Prostate gland (tissue), 2 donors: ENCODE data around the gene EEF1B2.

ENCODE experiments used
- POLR2A ChIP-seq: fragments of 450-650 bp; IDR thresholded peaks from one replicate; pipeline ENCODE4 v1.6.1; 2016; ENCODE audit warnings: antibody characterized with exemption, mild to moderate bottlenecking
- TF ChIP-seq, protein P1 (sequence below), 4 experiments: fragments of 200-600 bp in 2 of 4; fragments of 450-650 bp in 2 of 4; sonication (generic) in 2 of 4; IDR thresholded peaks; 1 replicate in 3 of 4; 2 replicates in 1 of 4; pipeline ENCODE4 v1.5.1; 2016 to 2019; ENCODE audit warnings: antibody characterized with exemption in 4 of 4, mild to moderate bottlenecking in 2 of 4, moderate library complexity in 2 of 4

DNA sequence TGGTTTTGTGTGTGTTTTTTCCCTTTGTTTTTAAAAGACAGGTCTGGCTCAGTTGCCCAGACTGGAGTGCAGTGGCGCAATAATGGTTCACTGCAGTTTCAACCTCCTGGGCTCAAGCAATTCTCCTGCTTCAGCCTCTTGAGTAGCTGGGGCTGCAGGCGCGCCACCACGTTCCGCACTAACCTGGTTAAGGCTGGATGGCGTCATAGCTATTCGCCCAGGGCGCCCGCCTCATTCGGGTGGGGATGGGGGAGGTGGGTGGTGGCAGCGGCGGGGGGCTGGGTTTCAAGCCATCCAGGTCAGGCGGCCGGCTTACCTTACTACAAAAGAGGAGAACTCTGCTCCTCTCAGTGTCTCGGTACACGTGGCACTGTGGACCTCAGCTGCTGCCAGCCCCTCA, 42.8 kb downstream of the EEF1B2 start:
- TF ChIP-seq, protein P1, sequence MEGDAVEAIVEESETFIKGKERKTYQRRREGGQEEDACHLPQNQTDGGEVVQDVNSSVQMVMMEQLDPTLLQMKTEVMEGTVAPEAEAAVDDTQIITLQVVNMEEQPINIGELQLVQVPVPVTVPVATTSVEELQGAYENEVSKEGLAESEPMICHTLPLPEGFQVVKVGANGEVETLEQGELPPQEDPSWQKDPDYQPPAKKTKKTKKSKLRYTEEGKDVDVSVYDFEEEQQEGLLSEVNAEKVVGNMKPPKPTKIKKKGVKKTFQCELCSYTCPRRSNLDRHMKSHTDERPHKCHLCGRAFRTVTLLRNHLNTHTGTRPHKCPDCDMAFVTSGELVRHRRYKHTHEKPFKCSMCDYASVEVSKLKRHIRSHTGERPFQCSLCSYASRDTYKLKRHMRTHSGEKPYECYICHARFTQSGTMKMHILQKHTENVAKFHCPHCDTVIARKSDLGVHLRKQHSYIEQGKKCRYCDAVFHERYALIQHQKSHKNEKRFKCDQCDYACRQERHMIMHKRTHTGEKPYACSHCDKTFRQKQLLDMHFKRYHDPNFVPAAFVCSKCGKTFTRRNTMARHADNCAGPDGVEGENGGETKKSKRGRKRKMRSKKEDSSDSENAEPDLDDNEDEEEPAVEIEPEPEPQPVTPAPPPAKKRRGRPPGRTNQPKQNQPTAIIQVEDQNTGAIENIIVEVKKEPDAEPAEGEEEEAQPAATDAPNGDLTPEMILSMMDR (IDR thresholded peaks at IDR 0.05): no peak
- TF ChIP-seq POLR2A: no peak
